Left colon (tissue), 2 donors: Measurements from ENCODE around the gene GNAS-AS1. TPM values are rescaled to one million over a fixed set of nuclear protein-coding genes. Genes with fewer than 3 reads are reported as not detected.
"Not testable (repeated sequence)": the region's sequence is repeated elsewhere in the genome, so short reads cannot be mapped to it uniquely, and the experiment has no call there.

ENCODE experiments used
- ATAC-seq: fragments of 200-7000 bp; cut with Tn5 transposase; one replicate; pipeline ENCODE4 v1.9.1; 2020; ENCODE audit warnings: mild to moderate bottlenecking, moderate library complexity
- DNase-seq, 2 donors: peaks; one replicate each; pipeline ENCODE4 v3.0.0-alpha.2; 2020
- intact Hi-C, 2 donors: fragments of 100-400 bp; cut with DNase I in 1 of 2; cut with micrococcal nuclease in 1 of 2; formaldehyde crosslinking; loops; one replicate each; pipeline versions ENCODE4 v1.11.2 to v1.14.0; 2022; cut with DNase I, micrococcal nuclease
- total RNA-seq, 2 donors: library from RNA; stranded (reverse); fragmentation: NEBNext Ultra II Directional; extraction: Animal tissue kit (Norgen Biotek cat#: 25700); gene quantifications; one replicate each; pipeline ENCODE4 v1.2.1, GENCODE V29; 2021
- donor health status: DM: no; HTN: no; CAD: no.
- donor health status: DM: yes; HTN: yes; CAD: no.

The GNAS-AS1 gene
- total RNA-seq, 2 donors from 2014 or later: 0.87 to 1.1 TPM

- ATAC-seq (no peak), DNase-seq (no peak)
- intact Hi-C loops: no loop called here
Observed at GRCh38 chr20:58822149-58822548, 28.6 kb downstream of the GNAS-AS1 start.

- intact Hi-C loops, DNase-seq, ATAC-seq: not testable (repeated sequence)
Observed at GRCh38 chr20:58820515-58820914, 30.2 kb downstream of the GNAS-AS1 start.

GRCh38 chr20:58819921-58820320 lies 30.8 kb downstream of the GNAS-AS1 start:
- intact Hi-C loops: no loop called here
- no peak for DNase-seq

GRCh38 chr20:58818586-58819285 lies 32.0 kb downstream of the GNAS-AS1 start:
- intact Hi-C loops: no loop called here
- DNase-seq (no peak), ATAC-seq (no peak)

More at GRCh38 chr20:58819921-58820320, 30.8 kb downstream of the GNAS-AS1 start:
- ATAC-seq: no peak

- ATAC-seq: no peak
- intact Hi-C loops: no loop called here
- DNase-seq: no peak
Observed at GRCh38 chr20:58817748-58818147, 33.0 kb downstream of the GNAS-AS1 start.

GRCh38 chr20:58816957-58817651 lies 33.6 kb downstream of the GNAS-AS1 start:
- ATAC-seq: no peak
- intact Hi-C loops: no loop called here
- no peak for DNase-seq

- ATAC-seq (no peak), DNase-seq (no peak)
- intact Hi-C loops: no loop called here
Observed at GRCh38 chr20:58816051-58816450, 34.7 kb downstream of the GNAS-AS1 start.

- intact Hi-C loops: no loop called here
- no peak for ATAC-seq
- DNase-seq: no peak
Observed at GRCh38 chr20:58815448-58815847, 35.3 kb downstream of the GNAS-AS1 start.

GRCh38 chr20:58813369-58813768 lies 37.3 kb downstream of the GNAS-AS1 start:
- ATAC-seq (no peak), DNase-seq (no peak)
- intact Hi-C loops: no loop called here

- intact Hi-C loops: no loop called here
- no peak for ATAC-seq
- no peak for DNase-seq
Observed at GRCh38 chr20:58811334-58811733, 39.4 kb downstream of the GNAS-AS1 start.

GRCh38 chr20:58810879-58811250 lies 39.8 kb downstream of the GNAS-AS1 start:
- DNase-seq (no peak), ATAC-seq (no peak)
- intact Hi-C loops: no loop called here

GRCh38 chr20:58810116-58810878 lies 40.4 kb downstream of the GNAS-AS1 start:
- ATAC-seq (no peak), DNase-seq (no peak)
- intact Hi-C loops: no loop called here

GRCh38 chr20:58808271-58809046 lies 42.2 kb downstream of the GNAS-AS1 start:
- intact Hi-C loops: no loop called here
- ATAC-seq (no peak), DNase-seq (no peak)

- intact Hi-C loops: no loop called here
- ATAC-seq (no peak), DNase-seq (no peak)
Observed at GRCh38 chr20:58807801-58808200, 42.9 kb downstream of the GNAS-AS1 start.

- DNase-seq (no peak), ATAC-seq (no peak)
- intact Hi-C loops: no loop called here
Observed at GRCh38 chr20:58803533-58803932, 47.2 kb downstream of the GNAS-AS1 start.

- no peak for DNase-seq
- intact Hi-C loops: no loop called here
- no peak for ATAC-seq
Observed at GRCh38 chr20:58802061-58802460, 48.6 kb downstream of the GNAS-AS1 start.

GRCh38 chr20:58800134-58800871 lies 50.4 kb downstream of the GNAS-AS1 start:
- DNase-seq (no peak), ATAC-seq (no peak)
- intact Hi-C loops: no loop called here
